Activated gamma-delta T cell (primary cell): ENCODE measurements around the gene EID1.

Source experiments
- DNase-seq: peaks from one replicate; lab custom pipeline; 2025; lab: John Stamatoyannopoulos, UW

EID1 gene

DNA sequence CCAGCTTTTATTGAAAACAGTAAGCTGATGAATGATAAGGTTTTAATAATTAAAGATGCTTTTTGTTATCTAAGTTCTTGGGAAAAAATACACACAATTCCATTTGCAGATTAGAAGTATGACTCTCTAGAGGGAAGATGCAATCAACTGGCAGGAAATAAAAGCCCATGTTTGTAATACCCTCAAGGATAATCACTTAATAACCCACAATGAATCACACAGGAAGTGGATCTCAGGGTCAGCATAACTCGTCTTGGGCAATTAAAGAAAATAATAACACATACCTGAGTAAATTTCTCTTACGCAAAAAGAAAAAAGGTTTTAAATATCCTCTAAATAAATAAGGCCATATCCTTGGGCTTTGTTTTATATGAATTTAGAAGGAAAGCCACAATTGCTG lies 9.4 kb upstream of the EID1 start:
- no peak for DNase-seq

DNA sequence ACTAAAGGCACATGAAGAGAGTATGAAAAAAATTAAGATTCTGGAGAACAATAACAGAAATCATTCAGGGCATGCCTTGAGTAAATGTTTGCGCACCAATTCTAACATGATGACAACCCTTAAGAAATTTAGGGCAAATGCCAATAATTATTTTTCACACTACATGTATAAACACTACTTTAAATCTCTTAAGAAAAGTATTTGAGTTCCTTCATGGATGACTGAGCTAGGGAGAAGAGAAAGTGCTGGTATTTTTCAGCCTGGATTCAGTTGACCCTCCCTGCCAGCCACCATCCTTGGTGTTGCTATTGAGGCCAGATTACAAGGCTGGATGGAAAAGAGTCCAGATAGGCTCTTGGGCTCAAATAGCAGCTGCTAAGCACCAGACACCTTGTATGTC lies 8.0 kb upstream of the EID1 start:
- no peak for DNase-seq

- no peak for DNase-seq
Measured at GRCh38 chr15:48871542-48871941, 6.4 kb upstream of the EID1 start.

DNA sequence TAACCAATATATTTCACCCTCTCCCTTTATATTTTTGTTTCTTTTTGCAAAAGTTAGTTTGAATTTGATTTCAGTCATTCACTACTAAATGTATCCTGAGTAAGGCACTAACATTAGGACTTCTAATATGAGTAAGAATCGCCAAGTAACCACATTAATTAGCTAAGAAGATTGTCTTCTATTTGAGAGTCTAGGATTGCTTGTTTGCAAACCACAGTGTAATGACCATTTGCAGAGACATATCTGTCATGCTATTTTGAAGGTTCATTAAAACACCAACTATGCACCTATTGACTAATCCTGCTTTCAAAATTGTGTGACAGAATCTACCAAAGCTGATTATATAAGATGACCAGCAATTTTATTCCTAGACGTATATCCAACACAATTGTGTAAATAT lies 5.3 kb upstream of the EID1 start:
- DNase-seq: no peak

GRCh38 chr15:48875241-48875960 lies 2.5 kb upstream of the EID1 start:
- no peak for DNase-seq

- no peak for DNase-seq
Measured at GRCh38 chr15:48876057-48876456, 1.9 kb upstream of the EID1 start.

- DNase-seq: no peak
Measured at GRCh38 chr15:48880070-48880634, 2.2 kb downstream of the EID1 start.

GRCh38 chr15:48883699-48884098 lies 5.8 kb downstream of the EID1 start:
- DNase-seq: no peak

- DNase-seq: no peak
Measured at GRCh38 chr15:48887144-48887543, 9.2 kb downstream of the EID1 start.

GRCh38 chr15:48888191-48888590 lies 10.3 kb downstream of the EID1 start:
- no peak for DNase-seq

- no peak for DNase-seq
Measured at GRCh38 chr15:48888836-48889235, 10.9 kb downstream of the EID1 start.

DNA sequence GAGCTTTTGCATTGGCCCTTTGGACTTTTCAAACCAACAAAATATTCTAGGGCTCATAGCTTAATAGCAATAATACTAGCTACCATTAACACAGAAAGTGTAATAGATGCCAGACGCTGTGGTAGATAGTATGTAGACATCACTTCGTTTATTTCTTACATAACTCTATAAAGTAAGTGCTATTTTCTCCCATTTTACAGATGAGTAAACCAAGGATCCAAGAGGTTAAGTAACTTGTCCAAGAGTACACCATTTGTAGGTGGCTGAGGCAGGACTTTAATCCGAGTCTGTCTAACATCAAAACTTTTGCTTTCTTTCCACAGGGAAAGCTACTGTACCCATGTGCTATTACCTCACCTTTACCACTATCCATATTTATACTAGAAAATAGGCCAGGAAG lies 12.0 kb downstream of the EID1 start:
- DNase-seq: no peak

GRCh38 chr15:48890375-48890972 lies 12.5 kb downstream of the EID1 start:
- no peak for DNase-seq

DNA sequence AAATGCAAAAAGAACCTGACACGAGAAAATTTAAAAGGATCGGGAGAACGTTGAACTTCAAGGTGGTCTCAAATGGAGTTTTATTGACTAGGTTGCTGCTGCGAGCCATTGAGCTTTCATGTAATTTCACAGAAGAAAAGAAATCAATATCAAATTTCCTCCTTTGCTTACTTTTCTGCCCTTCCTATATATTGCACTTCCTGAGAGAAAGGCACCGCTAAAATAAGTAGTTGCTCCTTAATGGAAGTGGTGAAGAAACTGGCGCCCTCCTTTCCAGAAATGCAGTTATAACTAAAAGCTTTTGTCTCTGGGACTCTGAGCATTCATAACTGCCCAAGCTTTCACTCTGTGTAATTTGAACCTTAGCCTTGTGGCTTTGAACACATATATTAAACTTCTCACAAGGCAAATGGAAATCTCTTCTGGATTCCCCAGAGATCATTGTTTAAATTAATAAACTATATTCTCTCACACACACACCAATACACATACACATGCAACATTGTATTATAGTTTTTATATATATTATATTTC lies 13.4 kb downstream of the EID1 start:
- DNase-seq: no peak

DNA sequence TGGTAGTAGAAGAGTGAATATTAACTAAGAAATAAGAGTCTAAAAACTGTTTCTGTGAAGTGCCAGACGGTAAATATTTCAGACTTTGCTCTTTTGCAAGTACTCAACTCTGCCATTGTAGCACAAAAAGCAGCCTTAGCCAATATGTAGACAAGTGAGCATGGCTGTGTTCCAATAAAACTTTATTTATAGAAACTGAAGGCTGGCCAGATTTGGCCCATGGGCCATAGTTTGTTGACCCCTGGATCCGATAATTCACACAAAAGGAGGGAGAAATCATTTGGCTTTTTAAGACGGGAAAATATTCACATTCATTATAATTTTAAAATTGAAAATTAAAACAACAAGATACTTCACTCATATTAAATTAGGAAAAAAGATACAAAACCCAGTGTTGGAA lies 15.4 kb downstream of the EID1 start:
- no peak for DNase-seq

- no peak for DNase-seq
Measured at GRCh38 chr15:48896869-48897814, 19.2 kb downstream of the EID1 start.

- DNase-seq: no peak
Measured at GRCh38 chr15:48898032-48898431, 20.1 kb downstream of the EID1 start.

- DNase-seq: no peak
Measured at GRCh38 chr15:48898446-48898845, 20.5 kb downstream of the EID1 start.

- DNase-seq: no peak
Measured at GRCh38 chr15:48899793-48900192, 21.9 kb downstream of the EID1 start.

GRCh38 chr15:48904758-48905157 lies 26.8 kb downstream of the EID1 start:
- DNase-seq: no peak

DNA sequence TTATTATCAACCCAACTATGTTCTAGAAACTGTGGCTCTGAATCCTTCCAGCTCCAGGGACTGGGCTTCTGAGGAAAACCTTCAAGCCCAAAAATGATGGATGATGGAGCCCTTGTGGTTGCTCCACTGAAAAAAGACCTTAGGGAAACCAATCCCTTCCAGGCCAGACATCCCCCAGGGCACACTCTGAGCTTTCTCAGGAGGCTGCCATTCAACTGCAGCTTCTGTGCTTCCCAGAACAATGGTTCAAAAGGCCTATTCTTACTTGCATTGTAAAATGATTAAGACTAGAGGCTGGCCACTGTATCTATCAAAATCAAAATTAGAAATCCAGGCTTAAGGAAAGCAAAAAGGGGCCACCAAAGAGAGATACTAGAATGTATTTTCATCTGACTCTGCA lies 27.3 kb downstream of the EID1 start:
- DNase-seq: no peak

- DNase-seq: no peak
Measured at GRCh38 chr15:48905847-48906246, 27.9 kb downstream of the EID1 start.
